ENCODE data around the gene FBXL22. TPM values are rescaled to one million over a fixed set of nuclear protein-coding genes. Genes with fewer than 3 reads are reported as not detected.

Gene FBXL22
- total and polyA plus RNA-seq, 2 of the 4 experiments (the other 2 are of a cell fraction): 0.36 to 1.3 TPM

GRCh38 chr15:63636518-63637061, 39.4 kb downstream of the FBXL22 start:
- Histone ChIP-seq H3K4me3 (ENCODE audit: insufficient read depth, low read depth, low read length) (no peak overlapping the region), H2BK120ac (ENCODE audit: low read depth, low read length) (no peak overlapping the region), H3K4me2 (ENCODE audit: low read depth, low read length) (no peak overlapping the region), H2BK5ac (ENCODE audit: low read depth, low read length, poor library complexity, severe bottlenecking) (no peak overlapping the region), H3K79me1 (ENCODE audit: low read depth in 1 of 2, low read length in 2 of 2) (no peaks in the 10 kb centered on the region), H2AFZ (replicated peaks; ENCODE audit: low read length, poor library complexity) (no peak overlapping the region), H3K9me1 (ENCODE audit: insufficient read depth, low read length) (0 out of 2 replicates have a peak, but pooled peaks cover 6% of the 10 kb centered on the region), H4K91ac (ENCODE audit: insufficient read depth, low read depth, low read length) (no peak overlapping the region), H2AK5ac (ENCODE audit: low read depth, low read length) (no peak overlapping the region), H3K27me3 (ENCODE audit: control insufficient read depth, insufficient read depth, low read length) (no peaks in the 10 kb centered on the region), H3K9me3 (ENCODE audit: control insufficient read depth, insufficient read depth, low read length) (no peaks in the 10 kb centered on the region), H3K36me3 (ENCODE audit: control insufficient read depth, insufficient read depth, low read length) (peaks cover 24% of the 10 kb centered on the region), H2BK15ac (ENCODE audit: low read depth, low read length) (no peak overlapping the region), H3K14ac (replicated peaks; ENCODE audit: low read depth, low read length) (no peak overlapping the region), H4K8ac (ENCODE audit: low read depth in 2 of 2, low read length in 2 of 2) (no peak overlapping the region), H3K18ac (ENCODE audit: low read depth, low read length) (no peak overlapping the region), H3K56ac (ENCODE audit: extremely low read depth, insufficient read depth, low read length) (no peak overlapping the region), H4K20me1 (ENCODE audit: insufficient read depth, low read length) (no peaks in the 10 kb centered on the region), H2AK9ac (replicated peaks; ENCODE audit: low read depth, low read length, poor library complexity) (no peak overlapping the region), H3K27ac (ENCODE audit: insufficient read depth, low read length) (no peak overlapping the region), H3K4me1 (ENCODE audit: control insufficient read depth, insufficient read depth, low read length) (peaks cover 2% of the 10 kb centered on the region; the same call in 1 of the 2 replicates), H4K5ac (ENCODE audit: low read depth, low read length) (no peak overlapping the region), H3K23ac (ENCODE audit: low read depth, low read length) (no peak overlapping the region), H3K4ac (ENCODE audit: low read depth, low read length) (no peak overlapping the region), H2BK20ac (ENCODE audit: low read depth, low read length) (no peak overlapping the region), H3K9ac (ENCODE audit: low read depth, low read length) (no peak overlapping the region)
- TF ChIP-seq, protein P1, sequence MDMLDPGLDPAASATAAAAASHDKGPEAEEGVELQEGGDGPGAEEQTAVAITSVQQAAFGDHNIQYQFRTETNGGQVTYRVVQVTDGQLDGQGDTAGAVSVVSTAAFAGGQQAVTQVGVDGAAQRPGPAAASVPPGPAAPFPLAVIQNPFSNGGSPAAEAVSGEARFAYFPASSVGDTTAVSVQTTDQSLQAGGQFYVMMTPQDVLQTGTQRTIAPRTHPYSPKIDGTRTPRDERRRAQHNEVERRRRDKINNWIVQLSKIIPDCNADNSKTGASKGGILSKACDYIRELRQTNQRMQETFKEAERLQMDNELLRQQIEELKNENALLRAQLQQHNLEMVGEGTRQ (IDR thresholded peaks at IDR 0.05; ENCODE audit: low read depth, low read length): no peak
- TF ChIP-seq RAD21 (IDR thresholded peaks at IDR 0.05; ENCODE audit: low read length) (no peak), MXI1 (IDR thresholded peaks at IDR 0.05; ENCODE audit: borderline replicate concordance, low read depth, low read length) (no peak), CEBPB (IDR thresholded peaks at IDR 0.05; ENCODE audit: low read depth, low read length) (no peak), RCOR1 (IDR thresholded peaks at IDR 0.05; ENCODE audit: insufficient replicate concordance, low read length) (no peak), NFE2L2 (IDR thresholded peaks at IDR 0.05; ENCODE audit: low read depth, low read length) (no peak), CHD1 (IDR thresholded peaks at IDR 0.05; ENCODE audit: low read depth, low read length) (no peak), SMC3 (IDR thresholded peaks at IDR 0.05; ENCODE audit: low read depth, low read length) (no peak), BHLHE40 (IDR thresholded peaks at IDR 0.05; ENCODE audit: low read depth, low read length) (no peak), ELK1 (IDR thresholded peaks at IDR 0.05; ENCODE audit: borderline replicate concordance, low read depth, low read length) (no peak), FOS (IDR thresholded peaks at IDR 0.05; ENCODE audit: low read depth, low read length) (no peak), MAZ (IDR thresholded peaks at IDR 0.05; ENCODE audit: borderline replicate concordance, low read depth, low read length) (no peak), POLR2A (IDR thresholded peaks at IDR 0.05; ENCODE audit: low read depth, low read length) (no peak), MAFK (IDR thresholded peaks at IDR 0.05; ENCODE audit: low read depth, low read length) (no peak), RFX5 (IDR thresholded peaks at IDR 0.05; ENCODE audit: low read depth, low read length) (no peak)
- TF ChIP-seq, protein P2, sequence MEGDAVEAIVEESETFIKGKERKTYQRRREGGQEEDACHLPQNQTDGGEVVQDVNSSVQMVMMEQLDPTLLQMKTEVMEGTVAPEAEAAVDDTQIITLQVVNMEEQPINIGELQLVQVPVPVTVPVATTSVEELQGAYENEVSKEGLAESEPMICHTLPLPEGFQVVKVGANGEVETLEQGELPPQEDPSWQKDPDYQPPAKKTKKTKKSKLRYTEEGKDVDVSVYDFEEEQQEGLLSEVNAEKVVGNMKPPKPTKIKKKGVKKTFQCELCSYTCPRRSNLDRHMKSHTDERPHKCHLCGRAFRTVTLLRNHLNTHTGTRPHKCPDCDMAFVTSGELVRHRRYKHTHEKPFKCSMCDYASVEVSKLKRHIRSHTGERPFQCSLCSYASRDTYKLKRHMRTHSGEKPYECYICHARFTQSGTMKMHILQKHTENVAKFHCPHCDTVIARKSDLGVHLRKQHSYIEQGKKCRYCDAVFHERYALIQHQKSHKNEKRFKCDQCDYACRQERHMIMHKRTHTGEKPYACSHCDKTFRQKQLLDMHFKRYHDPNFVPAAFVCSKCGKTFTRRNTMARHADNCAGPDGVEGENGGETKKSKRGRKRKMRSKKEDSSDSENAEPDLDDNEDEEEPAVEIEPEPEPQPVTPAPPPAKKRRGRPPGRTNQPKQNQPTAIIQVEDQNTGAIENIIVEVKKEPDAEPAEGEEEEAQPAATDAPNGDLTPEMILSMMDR (conservative IDR thresholded peaks at IDR 0.05; ENCODE audit: low read depth, low read length): no peak
- no CpG with 5 or more reads among the region's 9 CpGs for WGBS, 2 experiments (ENCODE audit: extremely low coverage in 2 of 2, insufficient read length in 1 of 2)
- DNase-seq (no peak), ATAC-seq (ENCODE audit: low read depth) (no peak)
- dilution Hi-C loops (cut with HindIII; ENCODE audit: low sequenced_read_pairs, unreplicated experiment) (no loop called here), intact Hi-C loops (cut with micrococcal nuclease) (no loop called here), in situ Hi-C loops (cut with MboI; ENCODE audit: low sequenced_read_pairs) (loop anchor here (25.0 kb wide), 1 partner anchor 426 kb away; no protein-coding TSS in a partner anchor)
- CTCF ChIA-PET: no interaction called here
- POLR2A ChIA-PET (ENCODE audit: unreplicated experiment): no interaction called here
- BruUV-seq (replicated peaks): no TSS peak

All from IMR-90 (cell line).